Activated T-helper 17 cell treated with anti-CD3 and anti-CD28 coated beads, Interleukin-2, amount 50 U/mL, for 72 hours (primary cell): ENCODE results near the gene DRD1. TPM values are rescaled to one million over a fixed set of nuclear protein-coding genes. Genes with fewer than 3 reads are reported as not detected.
A peak's percentile ranks its signal among the peaks of the same experiment; 100 is the strongest.

Experiments
- ATAC-seq: fragments of 150-1000 bp; cut with Tn5 transposase; replicated peaks from 2 replicates; pipeline ENCODE4 v1.10.0; 2021; ENCODE audit warnings: mild to moderate bottlenecking, moderate library complexity
- H3K27ac Mint-ChIP-seq: one replicate; pipeline ENCODE4 v1.8.0; 2022; ENCODE audit warnings: mixed read lengths
- H3K27me3 Mint-ChIP-seq: one replicate; pipeline ENCODE4 v1.8.0; 2022; ENCODE audit warnings: mixed read lengths
- H3K36me3 Mint-ChIP-seq: one replicate; pipeline ENCODE4 v1.8.0; 2022; ENCODE audit warnings: low read depth, mild to moderate bottlenecking, mixed read lengths
- H3K4me1 Mint-ChIP-seq: one replicate; pipeline ENCODE4 v1.8.0; 2022; ENCODE audit warnings: mixed read lengths
- H3K4me3 Mint-ChIP-seq: one replicate; pipeline ENCODE4 v1.8.0; 2022; ENCODE audit warnings: mild to moderate bottlenecking, mixed read lengths
- H3K9me3 Mint-ChIP-seq: one replicate; pipeline ENCODE4 v1.8.0; 2022; ENCODE audit warnings: mixed read lengths
- total RNA-seq, 2 donors: library from RNA; stranded (reverse); gene quantifications; one replicate each; pipeline ENCODE4 v1.2.3, GENCODE V29; 2022

Gene DRD1
- not detected for total RNA-seq

DNA sequence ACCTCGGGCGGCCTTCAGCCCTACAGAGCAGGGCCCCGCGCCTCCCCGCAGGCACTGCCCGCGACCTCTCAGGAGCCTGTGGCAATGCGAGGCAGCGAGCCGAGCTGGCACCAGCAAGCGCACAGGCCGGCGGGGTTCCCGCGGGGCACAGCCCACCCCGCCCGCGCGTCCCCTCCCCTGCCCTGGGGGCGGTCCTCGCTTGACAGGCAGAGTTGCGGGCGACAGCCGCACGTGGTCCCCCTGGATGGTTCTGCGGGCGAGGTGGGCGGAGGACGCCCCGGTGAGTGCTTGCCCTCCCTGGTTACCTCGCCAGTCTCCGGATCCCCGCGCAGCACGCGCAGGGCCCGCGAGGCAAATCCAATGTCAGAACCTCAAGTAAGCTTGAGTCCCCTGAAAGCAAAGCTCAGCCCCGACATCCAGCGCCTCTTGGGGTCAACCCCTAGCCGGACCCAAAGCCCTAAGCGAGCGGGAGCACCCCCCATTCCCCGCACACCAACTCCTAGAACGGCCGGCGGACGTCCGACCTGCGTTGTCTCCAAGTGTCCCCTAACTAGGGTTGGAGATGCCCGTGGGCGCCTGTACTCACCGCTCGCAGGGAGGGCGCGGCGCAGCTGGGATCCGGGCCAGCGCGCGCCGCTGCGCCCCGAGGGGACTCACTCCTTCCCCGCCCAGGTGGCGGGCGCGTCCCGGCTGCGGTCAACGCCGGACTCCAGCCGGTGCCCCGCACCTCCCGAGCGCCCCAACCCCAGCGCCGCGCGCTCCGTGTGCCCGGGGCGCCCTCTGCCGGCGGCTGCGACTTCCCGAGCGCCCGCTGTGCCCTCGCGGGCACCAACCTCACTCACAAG lies at the start of gene DRD1:
TSS of gene DRD1 (minus strand) at position 123 of the 845 bp plus-strand sequence. CDS start 1,083 bp downstream, outside the sequence.
- Mint-ChIP-seq H3K4me1 (no peaks in the 10 kb centered on the region), H3K27ac (no peak within 1 kb of the TSS), H3K27me3 (peaks cover 49% of the 10 kb centered on the region), H3K36me3 (no peaks in the 10 kb centered on the region), H3K4me3 (peak within 1 kb of the TSS; percentile 52), H3K9me3 (no peaks in the 10 kb centered on the region)
- ATAC-seq, result peak; percentile 86

DNA sequence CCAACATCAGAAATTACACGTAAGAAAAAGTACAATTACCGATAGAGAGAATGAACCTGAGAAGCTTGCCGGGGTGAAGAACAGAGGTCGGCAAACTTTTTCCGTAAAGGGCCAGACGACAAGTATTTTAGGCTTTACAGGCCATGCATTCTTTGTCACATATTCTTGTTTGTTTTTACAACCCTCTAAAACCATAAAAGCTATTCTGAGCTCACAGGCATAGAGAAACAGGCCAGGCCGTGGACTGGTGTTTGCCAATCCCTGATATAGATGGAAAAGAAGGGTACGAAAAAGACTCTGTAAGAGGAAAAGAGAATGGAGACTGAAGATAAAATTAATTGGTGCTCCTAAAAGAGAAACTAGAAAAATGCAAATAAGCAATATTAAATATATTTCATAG lies 49.7 kb upstream of the DRD1 start:
- Mint-ChIP-seq H3K27me3 (no peaks in the 10 kb centered on the region), H3K4me1 (peaks cover 39% of the 10 kb centered on the region), H3K27ac (peak overlapping the region; percentile 44), H3K4me3 (no peak overlapping the region), H3K9me3 (no peaks in the 10 kb centered on the region), H3K36me3 (peaks cover 95% of the 10 kb centered on the region)
- ATAC-seq, result no peak

DNA sequence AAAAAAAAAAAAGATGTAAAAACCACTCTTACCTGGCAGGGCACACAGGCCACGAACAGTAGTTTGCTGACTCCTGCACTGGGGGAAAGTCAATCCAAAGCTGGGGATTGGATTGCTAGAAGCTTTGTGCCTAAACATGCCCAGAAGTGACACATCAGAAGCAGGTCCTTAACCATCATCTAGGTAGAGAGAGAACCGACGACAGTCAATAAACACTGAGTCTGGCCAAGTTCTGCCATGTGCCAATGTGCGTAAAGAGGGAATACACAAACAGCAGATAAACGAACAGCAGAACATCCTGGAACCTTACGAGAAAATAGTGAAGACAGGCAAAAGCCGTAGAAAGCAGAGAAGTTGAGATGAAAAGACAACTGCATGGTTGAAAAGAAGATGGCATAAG lies 49.3 kb upstream of the DRD1 start:
- H3K36me3 Mint-ChIP-seq, result peaks cover 95% of the 10 kb centered on the region
- no peak overlapping the region for H3K27ac Mint-ChIP-seq
- H3K9me3 Mint-ChIP-seq, result no peaks in the 10 kb centered on the region
- no peaks in the 10 kb centered on the region for H3K27me3 Mint-ChIP-seq
- no peak for ATAC-seq
- H3K4me3 Mint-ChIP-seq, result no peak overlapping the region
- H3K4me1 Mint-ChIP-seq, result peaks cover 43% of the 10 kb centered on the region

DNA sequence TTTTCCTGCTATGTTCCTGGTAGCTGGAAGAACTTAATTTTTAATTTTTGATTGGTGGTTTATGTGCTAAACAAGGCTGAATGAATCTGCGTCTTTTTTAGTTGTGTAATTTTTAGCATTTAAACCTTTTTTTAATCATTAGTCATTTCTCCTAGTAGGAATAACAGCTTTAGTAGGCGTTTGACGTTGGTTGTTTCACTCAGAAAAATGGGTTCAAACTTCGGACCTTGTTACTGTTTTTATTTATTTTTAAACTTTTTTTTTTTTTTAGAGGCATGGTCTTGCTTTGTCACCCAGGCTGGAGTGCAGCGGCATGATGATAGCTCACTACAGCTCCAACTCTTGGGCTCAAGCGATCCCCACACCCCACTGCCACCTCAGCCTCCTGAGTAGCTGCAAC lies 47.2 kb upstream of the DRD1 start:
- Mint-ChIP-seq H3K9me3 (no peaks in the 10 kb centered on the region), H3K4me3 (no peak overlapping the region), H3K27me3 (no peaks in the 10 kb centered on the region), H3K27ac (no peak overlapping the region), H3K36me3 (peaks cover 95% of the 10 kb centered on the region), H3K4me1 (peaks cover 52% of the 10 kb centered on the region)
- ATAC-seq, result no peak

DNA sequence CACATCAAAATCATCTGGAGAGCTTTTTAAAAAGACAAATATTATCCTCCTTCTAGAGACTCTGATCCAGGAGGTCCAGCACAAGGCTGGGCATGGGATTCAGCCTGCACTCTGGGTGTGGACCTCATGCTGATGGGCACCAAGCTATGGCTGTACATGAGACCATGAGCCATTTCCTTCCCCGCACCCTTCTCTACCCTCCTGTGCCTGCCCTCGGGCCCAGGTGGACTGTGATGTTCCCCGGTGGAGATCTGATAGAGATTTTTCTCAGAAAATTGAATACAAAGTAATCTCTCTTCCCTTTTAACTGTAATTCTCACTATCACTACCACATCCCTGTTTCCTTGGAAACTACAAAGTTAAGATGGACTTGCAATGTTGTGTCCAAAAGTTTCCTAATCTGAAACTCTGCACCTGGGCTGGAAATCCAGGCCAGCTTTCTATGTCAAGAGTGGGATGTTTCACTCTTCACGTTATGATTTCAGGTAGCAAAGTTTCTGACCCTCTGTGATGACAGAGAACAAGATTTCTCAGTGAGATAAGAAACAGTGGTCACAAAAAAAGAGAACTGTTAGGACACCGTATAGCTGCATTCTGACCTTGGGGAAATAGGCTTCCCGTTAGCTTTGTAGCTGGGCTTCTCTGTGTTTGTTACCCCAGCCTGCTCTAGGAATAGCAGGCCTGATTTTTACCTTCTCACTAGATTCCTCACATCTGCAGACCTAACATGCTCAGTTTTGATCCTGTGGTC lies 45.9 kb upstream of the DRD1 start:
- no peaks in the 10 kb centered on the region for H3K27me3 Mint-ChIP-seq
- H3K36me3 Mint-ChIP-seq, result peaks cover 98% of the 10 kb centered on the region
- peak overlapping the region; percentile 71 for H3K27ac Mint-ChIP-seq
- H3K4me1 Mint-ChIP-seq, result peaks cover 61% of the 10 kb centered on the region
- H3K9me3 Mint-ChIP-seq, result no peaks in the 10 kb centered on the region
- no peak for ATAC-seq
- peak overlapping the region; percentile 51 for H3K4me3 Mint-ChIP-seq

DNA sequence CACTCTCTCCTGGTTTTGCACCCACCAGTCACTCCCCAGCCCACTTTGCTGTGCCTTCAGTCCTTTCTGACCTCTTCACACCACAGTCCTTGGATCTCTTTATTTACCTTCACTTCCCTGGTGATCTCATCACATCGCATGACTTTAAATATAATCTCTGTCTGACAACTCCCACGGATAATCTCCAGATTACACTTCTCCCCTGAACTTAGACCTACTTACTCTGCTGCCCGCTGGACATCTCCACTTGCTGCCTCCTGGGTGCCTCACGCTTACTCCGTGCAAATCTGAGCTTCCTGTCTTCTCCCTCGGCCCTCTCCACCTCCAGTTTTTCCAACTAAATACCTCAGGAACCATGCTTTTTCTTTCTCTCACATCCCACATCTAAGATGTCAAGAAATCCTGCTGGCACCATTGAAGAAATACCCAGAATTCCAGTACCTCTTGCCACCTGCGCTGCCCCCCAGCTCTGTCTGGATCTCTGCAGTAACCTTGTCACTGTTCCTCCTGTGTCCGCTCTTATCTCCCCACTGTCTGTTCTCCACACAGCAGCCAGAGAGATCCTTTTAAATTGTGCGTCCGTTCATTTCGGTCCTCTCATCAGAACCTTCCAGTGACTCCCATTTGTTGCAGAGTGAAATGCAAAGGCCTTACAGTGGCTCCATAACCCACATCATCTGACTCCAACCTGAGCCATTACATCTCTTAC lies 43.7 kb upstream of the DRD1 start:
- peaks cover 66% of the 10 kb centered on the region for H3K4me1 Mint-ChIP-seq
- no peaks in the 10 kb centered on the region for H3K9me3 Mint-ChIP-seq
- peak overlapping the region; percentile 51 for H3K4me3 Mint-ChIP-seq
- H3K36me3 Mint-ChIP-seq, result peaks cover 98% of the 10 kb centered on the region
- H3K27me3 Mint-ChIP-seq, result no peaks in the 10 kb centered on the region
- no peak for ATAC-seq
- H3K27ac Mint-ChIP-seq, result peak overlapping the region; percentile 67

DNA sequence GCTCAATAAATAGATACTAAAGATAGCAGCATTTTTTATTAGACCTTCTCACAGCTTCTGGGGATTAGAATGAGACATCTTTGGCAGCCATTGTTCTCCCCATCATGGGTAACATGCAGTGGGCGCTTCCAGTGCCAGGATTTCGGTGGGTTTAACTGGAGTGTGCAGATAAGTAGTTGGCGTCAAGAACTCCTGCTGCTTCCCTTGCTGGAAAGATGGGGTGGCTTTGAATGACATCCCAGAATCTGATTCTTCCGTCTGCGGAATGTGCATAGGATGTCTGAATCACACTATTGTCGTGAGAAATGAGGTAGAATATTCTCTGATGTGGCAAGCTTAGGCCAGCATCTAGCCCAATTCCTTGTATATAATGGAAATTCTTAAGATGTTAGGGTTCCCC lies 41.6 kb upstream of the DRD1 start:
- Mint-ChIP-seq H3K4me1 (peaks cover 80% of the 10 kb centered on the region), H3K4me3 (peak overlapping the region; percentile 26), H3K27ac (no peak overlapping the region), H3K9me3 (no peaks in the 10 kb centered on the region), H3K36me3 (peaks cover 100% of the 10 kb centered on the region), H3K27me3 (no peaks in the 10 kb centered on the region)
- ATAC-seq, result no peak

DNA sequence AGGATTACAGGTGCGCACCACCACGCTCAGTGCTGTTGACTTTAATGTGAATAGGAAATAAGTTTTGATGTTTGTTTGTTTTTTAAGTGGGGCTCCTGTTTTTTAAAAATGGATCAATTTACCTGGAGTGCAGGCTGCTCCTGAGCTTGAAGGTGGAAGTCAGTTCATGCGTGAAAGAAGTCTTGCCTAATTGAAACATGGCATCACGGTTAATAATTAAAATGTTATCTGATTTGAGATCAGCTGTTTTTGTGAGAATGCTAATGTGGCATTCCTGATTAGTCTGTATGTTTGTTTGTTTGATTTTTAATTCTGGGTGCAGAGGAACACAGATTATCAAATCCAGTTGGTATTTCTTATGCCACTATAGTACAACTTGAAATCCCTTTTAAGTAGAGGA lies 40.8 kb upstream of the DRD1 start:
- no peak for ATAC-seq
- H3K4me1 Mint-ChIP-seq, result peaks cover 80% of the 10 kb centered on the region
- peaks cover 100% of the 10 kb centered on the region for H3K36me3 Mint-ChIP-seq
- no peaks in the 10 kb centered on the region for H3K9me3 Mint-ChIP-seq
- peak overlapping the region; percentile 87 for H3K4me3 Mint-ChIP-seq
- no peaks in the 10 kb centered on the region for H3K27me3 Mint-ChIP-seq
- H3K27ac Mint-ChIP-seq, result no peak overlapping the region

DNA sequence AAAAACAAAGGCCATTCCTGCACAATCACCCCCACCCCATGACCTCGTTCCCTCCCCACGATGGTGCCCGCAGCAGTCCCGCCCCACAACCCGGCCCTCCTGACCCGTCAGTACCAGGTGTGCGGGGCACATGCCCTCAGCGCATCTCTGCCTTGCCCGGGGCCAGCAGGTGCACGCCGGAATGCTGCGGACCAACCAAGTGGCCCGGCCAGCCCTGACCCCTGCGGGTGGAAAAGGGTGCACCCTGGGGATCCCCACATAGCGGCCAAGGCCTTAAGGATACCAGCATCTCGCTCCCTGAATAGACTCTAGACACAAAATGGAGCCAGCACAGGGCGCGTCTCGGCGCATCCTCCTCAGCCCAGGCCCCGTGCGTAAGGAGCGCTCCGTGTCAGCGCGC lies 40.3 kb upstream of the DRD1 start:
- no peak for ATAC-seq
- peaks cover 100% of the 10 kb centered on the region for H3K36me3 Mint-ChIP-seq
- H3K27ac Mint-ChIP-seq, result no peak overlapping the region
- H3K4me1 Mint-ChIP-seq, result peaks cover 75% of the 10 kb centered on the region
- H3K9me3 Mint-ChIP-seq, result no peaks in the 10 kb centered on the region
- peak overlapping the region; percentile 87 for H3K4me3 Mint-ChIP-seq
- H3K27me3 Mint-ChIP-seq, result no peaks in the 10 kb centered on the region

DNA sequence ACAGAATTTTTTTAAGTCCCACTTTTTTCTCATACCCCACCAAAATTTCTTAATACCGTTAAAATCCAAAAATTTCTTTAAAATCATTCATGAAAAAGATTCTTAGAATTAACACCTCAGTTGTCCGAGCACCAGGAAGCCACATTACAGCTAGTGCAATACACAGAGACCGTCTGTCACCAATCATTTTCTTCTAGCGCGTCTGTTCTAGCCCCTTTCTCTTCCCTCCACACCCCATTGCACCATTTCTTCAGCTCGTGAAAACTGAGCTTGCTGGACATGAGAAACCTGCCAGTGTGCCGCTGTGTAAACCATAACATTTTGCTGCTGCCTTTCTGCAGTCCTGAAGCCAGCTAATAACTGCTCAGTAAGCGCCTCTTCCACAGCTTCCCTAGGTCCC lies 39.4 kb upstream of the DRD1 start:
- no peaks in the 10 kb centered on the region for H3K27me3 Mint-ChIP-seq

DNA sequence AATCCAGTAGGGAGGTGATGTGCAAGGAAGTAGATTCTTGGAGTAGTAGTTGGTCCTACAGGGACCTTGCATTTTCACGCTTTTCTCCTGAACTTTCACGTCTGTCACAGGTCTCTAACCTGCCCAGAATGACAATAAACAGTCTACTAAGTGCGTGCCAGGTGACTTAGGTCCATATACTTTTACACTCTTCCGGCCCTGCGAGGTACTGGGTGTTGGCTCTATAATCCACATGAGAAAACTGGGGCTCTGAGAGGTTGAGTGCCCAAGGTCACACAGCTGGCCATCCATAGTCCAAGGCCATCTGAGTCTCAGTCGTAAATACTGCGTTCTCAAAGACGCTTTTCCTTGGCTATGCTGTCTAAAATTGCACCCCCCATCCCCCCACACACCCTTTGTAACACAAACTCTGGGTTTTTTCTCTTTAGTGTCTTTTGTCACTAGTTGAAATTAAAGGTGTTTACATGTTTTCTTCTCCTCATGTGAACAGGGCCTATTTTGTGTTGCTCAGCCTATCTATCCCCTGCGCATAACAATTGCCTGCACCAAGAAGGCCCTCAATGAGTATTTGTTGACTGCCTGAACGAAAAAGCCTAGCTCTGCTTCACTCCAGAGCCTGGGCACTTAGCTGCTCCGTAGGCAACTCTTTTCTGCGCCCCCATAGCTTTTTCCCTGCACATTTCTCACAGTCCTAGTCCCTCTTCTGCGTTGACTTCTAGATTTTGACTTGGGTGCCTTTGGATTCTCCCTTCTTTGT lies 35.3 kb upstream of the DRD1 start:
- peak overlapping the region; percentile 87 for H3K4me3 Mint-ChIP-seq
- peak overlapping the region; percentile 93 for H3K27ac Mint-ChIP-seq
- no peak for ATAC-seq
- peaks cover 49% of the 10 kb centered on the region for H3K4me1 Mint-ChIP-seq
- peaks cover 3% of the 10 kb centered on the region for H3K27me3 Mint-ChIP-seq
- H3K36me3 Mint-ChIP-seq, result peaks cover 56% of the 10 kb centered on the region
- H3K9me3 Mint-ChIP-seq, result no peaks in the 10 kb centered on the region

More for the DNA sequence above, 39.4 kb upstream of the DRD1 start:
- ATAC-seq, result no peak
- peak overlapping the region; percentile 87 for H3K4me3 Mint-ChIP-seq
- H3K4me1 Mint-ChIP-seq, result peaks cover 65% of the 10 kb centered on the region
- H3K9me3 Mint-ChIP-seq, result no peaks in the 10 kb centered on the region
- peak overlapping the region; percentile 37 for H3K27ac Mint-ChIP-seq
- H3K36me3 Mint-ChIP-seq, result peaks cover 96% of the 10 kb centered on the region

DNA sequence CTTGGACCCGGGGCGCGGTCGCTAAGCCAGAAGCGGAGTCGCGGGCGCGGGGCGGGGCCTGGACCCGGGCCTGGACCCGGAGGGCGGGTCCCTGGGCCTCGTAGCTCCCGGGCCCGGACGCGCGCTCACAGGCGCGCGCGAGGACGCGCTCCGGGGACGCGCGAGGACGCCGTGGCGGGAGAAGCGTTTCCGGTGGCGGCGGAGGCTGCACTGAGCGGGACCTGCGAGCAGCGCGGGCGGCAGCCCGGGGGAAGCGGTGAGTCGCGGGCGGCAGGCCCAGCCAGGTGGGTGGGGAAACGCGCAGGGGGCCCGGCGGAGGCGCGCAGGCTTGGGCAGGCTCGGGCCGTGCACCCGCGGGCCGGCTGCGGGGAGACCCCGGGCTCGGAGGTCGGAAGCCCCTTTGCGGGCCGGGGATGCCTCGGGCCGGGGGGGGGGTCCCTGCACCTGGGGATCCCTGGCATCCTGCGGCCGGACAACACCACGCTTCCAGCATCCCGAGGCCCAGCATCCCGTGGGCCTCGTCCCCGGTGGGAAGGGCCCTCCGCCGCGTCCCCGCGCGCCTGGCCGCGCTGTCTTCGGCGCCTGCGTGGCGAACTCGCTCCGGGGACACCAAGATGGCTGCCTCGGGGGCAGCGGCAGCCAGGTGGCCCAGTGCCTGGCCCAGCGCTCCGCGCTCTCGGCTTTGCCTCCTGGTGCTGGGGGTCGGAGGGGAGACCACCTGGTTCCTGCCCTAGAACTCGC lies 34.6 kb upstream of the DRD1 start, which contains the start of gene SFXN1:
TSS of gene SFXN1 (plus strand) at position 177 of the 741 bp plus-strand sequence. CDS start 13,544 bp downstream, outside the sequence.
- Mint-ChIP-seq H3K27ac (peak within 1 kb of the TSS; percentile 93), H3K9me3 (no peaks in the 10 kb centered on the region), H3K4me1 (peaks cover 43% of the 10 kb centered on the region), H3K27me3 (peaks cover 7% of the 10 kb centered on the region), H3K4me3 (peak within 1 kb of the TSS; percentile 92), H3K36me3 (peaks cover 48% of the 10 kb centered on the region)
- ATAC-seq, result peak; percentile 84

DNA sequence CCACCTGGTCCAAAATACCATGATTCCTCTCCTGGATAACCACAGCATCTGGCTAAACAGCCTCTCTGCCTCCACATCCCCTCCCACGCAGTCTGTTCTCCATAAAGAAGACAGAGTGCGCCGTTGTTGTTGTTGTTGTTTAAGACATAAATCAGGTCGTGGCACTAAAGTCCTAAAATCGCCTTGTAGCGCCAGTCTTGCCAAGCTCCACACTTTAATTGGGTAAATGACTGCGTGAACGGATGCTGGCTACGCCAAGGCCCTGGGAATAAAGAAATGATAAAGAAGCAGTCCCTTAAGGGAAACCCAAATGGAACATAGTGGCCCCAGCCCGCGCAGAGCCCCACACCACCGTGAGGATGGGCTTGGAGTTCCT lies 34.0 kb upstream of the DRD1 start:
- H3K9me3 Mint-ChIP-seq, result no peaks in the 10 kb centered on the region
- no peak for ATAC-seq
- peaks cover 43% of the 10 kb centered on the region for H3K36me3 Mint-ChIP-seq
- H3K4me1 Mint-ChIP-seq, result peaks cover 38% of the 10 kb centered on the region
- peak overlapping the region; percentile 85 for H3K27ac Mint-ChIP-seq
- H3K27me3 Mint-ChIP-seq, result peaks cover 7% of the 10 kb centered on the region
- peak overlapping the region; percentile 92 for H3K4me3 Mint-ChIP-seq
